Astrocyte of the cerebellum (primary cell): Measurements from ENCODE around the gene SECISBP2L.

ENCODE experiments used
- DNase-seq: peaks from one replicate; pipeline ENCODE4 v3.0.0-alpha.2; 2011; ENCODE audit warnings: low read depth
- H3K4me3 ChIP-seq: 2 replicates; pipeline ENCODE4 v1.5.1; 2011; ENCODE audit warnings: mild to moderate bottlenecking, low read depth, low read length, moderate library complexity
- in situ Hi-C: cut with HindIII; loops from 2 replicates; pipeline ENCODE4 v1.10.0; 2017; ENCODE audit warnings: low sequenced_read_pairs
- TF ChIP-seq, protein P1 (sequence below): IDR thresholded peaks from 2 replicates; pipeline ENCODE4 v1.5.1; 2012; ENCODE audit warnings: low read length, low read depth, moderate library complexity, mild to moderate bottlenecking; ENCODE audit errors: missing control alignments

The SECISBP2L gene, protein sequence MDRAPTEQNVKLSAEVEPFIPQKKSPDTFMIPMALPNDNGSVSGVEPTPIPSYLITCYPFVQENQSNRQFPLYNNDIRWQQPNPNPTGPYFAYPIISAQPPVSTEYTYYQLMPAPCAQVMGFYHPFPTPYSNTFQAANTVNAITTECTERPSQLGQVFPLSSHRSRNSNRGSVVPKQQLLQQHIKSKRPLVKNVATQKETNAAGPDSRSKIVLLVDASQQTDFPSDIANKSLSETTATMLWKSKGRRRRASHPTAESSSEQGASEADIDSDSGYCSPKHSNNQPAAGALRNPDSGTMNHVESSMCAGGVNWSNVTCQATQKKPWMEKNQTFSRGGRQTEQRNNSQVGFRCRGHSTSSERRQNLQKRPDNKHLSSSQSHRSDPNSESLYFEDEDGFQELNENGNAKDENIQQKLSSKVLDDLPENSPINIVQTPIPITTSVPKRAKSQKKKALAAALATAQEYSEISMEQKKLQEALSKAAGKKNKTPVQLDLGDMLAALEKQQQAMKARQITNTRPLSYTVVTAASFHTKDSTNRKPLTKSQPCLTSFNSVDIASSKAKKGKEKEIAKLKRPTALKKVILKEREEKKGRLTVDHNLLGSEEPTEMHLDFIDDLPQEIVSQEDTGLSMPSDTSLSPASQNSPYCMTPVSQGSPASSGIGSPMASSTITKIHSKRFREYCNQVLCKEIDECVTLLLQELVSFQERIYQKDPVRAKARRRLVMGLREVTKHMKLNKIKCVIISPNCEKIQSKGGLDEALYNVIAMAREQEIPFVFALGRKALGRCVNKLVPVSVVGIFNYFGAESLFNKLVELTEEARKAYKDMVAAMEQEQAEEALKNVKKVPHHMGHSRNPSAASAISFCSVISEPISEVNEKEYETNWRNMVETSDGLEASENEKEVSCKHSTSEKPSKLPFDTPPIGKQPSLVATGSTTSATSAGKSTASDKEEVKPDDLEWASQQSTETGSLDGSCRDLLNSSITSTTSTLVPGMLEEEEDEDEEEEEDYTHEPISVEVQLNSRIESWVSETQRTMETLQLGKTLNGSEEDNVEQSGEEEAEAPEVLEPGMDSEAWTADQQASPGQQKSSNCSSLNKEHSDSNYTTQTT

DNA sequence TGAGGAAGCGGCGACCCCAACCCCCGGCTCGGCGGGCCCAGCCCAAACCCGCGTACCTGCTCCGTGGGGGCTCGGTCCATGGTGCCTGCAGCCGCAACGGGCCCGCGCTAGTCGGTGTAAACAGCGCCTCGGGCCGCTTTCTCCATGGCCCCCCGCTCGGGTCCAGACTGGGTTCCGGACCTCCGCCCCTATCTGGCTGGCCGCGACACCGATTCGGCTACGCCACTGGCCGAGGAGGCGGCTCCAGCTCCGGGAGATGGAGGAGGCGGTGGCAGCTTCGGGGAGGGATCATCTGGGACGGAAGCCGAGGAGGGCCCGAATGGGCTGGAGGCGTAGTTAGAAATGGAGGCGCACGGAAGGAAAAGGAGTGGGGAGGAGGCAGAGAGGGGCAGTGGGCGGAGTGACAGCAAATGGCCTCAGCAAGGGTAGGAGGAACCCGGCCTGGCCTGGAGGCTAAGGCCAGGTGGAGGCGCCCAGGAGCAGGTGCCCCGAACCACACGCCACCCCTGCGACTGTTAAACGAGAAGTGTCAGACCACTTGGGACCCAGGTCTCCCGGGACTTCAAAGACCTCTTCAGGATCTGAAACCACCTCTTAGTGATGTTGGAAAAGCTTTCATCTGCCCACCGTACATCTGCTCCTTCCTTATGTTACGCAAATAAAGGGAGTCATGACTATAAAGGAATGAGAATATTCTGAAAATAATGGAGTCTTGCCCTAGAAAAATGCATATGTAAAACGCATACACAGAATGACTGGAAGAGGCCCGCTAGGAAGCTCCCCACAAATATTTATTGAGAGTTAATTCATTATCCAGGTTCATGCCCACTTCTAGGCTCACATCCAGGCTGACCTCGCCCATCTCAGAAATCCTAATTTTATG is at the start of gene SECISBP2L:
Gene SECISBP2L (minus strand): TSS at position 227 of the 883 bp plus-strand sequence. CDS start 147 bp downstream, at position 80.
- in situ Hi-C loops, result no loop called here
- TF ChIP-seq, protein P1, sequence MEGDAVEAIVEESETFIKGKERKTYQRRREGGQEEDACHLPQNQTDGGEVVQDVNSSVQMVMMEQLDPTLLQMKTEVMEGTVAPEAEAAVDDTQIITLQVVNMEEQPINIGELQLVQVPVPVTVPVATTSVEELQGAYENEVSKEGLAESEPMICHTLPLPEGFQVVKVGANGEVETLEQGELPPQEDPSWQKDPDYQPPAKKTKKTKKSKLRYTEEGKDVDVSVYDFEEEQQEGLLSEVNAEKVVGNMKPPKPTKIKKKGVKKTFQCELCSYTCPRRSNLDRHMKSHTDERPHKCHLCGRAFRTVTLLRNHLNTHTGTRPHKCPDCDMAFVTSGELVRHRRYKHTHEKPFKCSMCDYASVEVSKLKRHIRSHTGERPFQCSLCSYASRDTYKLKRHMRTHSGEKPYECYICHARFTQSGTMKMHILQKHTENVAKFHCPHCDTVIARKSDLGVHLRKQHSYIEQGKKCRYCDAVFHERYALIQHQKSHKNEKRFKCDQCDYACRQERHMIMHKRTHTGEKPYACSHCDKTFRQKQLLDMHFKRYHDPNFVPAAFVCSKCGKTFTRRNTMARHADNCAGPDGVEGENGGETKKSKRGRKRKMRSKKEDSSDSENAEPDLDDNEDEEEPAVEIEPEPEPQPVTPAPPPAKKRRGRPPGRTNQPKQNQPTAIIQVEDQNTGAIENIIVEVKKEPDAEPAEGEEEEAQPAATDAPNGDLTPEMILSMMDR, result peak; percentile 21
- peak within 1 kb of the TSS; percentile 84 for H3K4me3 ChIP-seq
- peak; percentile 85 for DNase-seq

GRCh38 chr15:49094923-49095322 is 48.7 kb upstream of the SECISBP2L start:
- DNase-seq, result no peak
- TF ChIP-seq, protein P1, result no peak
- in situ Hi-C loops, result no loop called here
- no peak overlapping the region for H3K4me3 ChIP-seq

DNA sequence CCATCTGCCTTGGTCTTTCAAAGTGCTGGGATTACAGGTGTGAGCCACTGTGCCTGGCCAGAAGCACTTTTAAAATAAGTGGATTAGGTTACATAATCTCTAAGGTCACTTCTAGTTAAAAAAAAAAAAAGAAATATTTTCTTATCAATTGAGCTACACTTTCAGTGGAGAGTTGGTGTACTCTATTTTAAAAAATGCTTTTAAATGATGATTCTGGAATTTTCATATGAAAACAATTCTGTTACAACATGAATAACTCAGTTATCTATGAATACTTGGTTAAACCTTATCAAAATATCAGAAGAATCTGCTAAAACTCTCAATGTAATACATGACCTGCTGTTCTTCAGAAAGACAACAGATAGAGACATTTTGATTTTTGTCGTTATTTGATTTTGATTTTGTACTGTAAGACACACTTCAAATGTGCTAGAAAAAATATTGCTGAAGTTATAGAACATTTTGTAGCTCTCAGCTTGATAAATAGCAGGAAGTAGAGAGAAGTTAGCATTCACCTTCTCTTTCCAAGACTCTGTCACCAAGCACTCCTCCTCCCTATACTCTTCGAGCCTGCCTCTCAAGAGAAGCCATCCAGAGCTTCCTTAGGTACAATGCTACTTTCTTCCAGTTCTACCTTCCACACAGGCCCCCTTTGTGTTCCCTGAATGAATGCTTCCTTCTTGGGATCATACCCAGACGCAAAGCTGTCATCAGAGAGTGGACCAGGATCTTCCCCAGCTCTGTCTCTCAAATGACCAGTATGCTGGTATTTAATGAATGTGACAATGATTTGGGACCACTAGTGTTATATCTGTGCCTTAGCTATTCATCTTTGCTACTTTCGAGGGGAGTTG is 47.2 kb upstream of the SECISBP2L start:
- in situ Hi-C loops, result no loop called here
- no peak for DNase-seq
- no peak overlapping the region for H3K4me3 ChIP-seq
- TF ChIP-seq, protein P1, result no peak

GRCh38 chr15:49088996-49089395 is 42.8 kb upstream of the SECISBP2L start:
- in situ Hi-C loops, result no loop called here
- TF ChIP-seq, protein P1, result no peak
- no peak overlapping the region for H3K4me3 ChIP-seq
- DNase-seq, result no peak

GRCh38 chr15:49085696-49086459 is 39.6 kb upstream of the SECISBP2L start:
- H3K4me3 ChIP-seq, result no peak overlapping the region
- DNase-seq, result no peak
- in situ Hi-C loops, result no loop called here
- TF ChIP-seq, protein P1, result no peak
